Eye (tissue), 1 donor: ENCODE measurements around the gene CERS1.

ENCODE experiments used
- DNase-seq: peaks from one replicate; pipeline ENCODE4 v3.0.0-alpha.2; 2015

The CERS1 gene

GRCh38 chr19:18895824-18896341 lies at the start of gene CERS1:
Gene CERS1 (minus strand): TSS chr19:18896158. CDS start chr19:18896072, 86 bp downstream.
- DNase-seq, result peak; percentile 79

GRCh38 chr19:18945297-18945696 lies 49.3 kb upstream of the CERS1 start:
- no peak for DNase-seq

GRCh38 chr19:18943465-18943864 lies 47.5 kb upstream of the CERS1 start:
- no peak for DNase-seq

GRCh38 chr19:18942692-18943091 lies 46.7 kb upstream of the CERS1 start:
- DNase-seq, result no peak

- peak; percentile 22 for DNase-seq
Observed at GRCh38 chr19:18941628-18942354, 45.8 kb upstream of the CERS1 start.

- DNase-seq, result peak; percentile 90
Observed at GRCh38 chr19:18940769-18941627, 45.0 kb upstream of the CERS1 start, which contains the start of gene HOMER3. Gene HOMER3 (minus strand): TSS chr19:18941217. CDS start chr19:18938982, 2,235 bp downstream.

- DNase-seq, result peak; percentile 82
Observed at GRCh38 chr19:18939922-18940768, 44.2 kb upstream of the CERS1 start.

GRCh38 chr19:18939163-18939562 lies 43.2 kb upstream of the CERS1 start:
- no peak for DNase-seq

- DNase-seq, result no peak
Observed at GRCh38 chr19:18933297-18933696, 37.3 kb upstream of the CERS1 start.

GRCh38 chr19:18932216-18932841 lies 36.4 kb upstream of the CERS1 start:
- DNase-seq, result peak; percentile 88

GRCh38 chr19:18931316-18932162 lies 35.6 kb upstream of the CERS1 start:
- no peak for DNase-seq

- no peak for DNase-seq
Observed at GRCh38 chr19:18929311-18929710, 33.4 kb upstream of the CERS1 start.

GRCh38 chr19:18928018-18928805 lies 32.3 kb upstream of the CERS1 start:
- no peak for DNase-seq

GRCh38 chr19:18924684-18925213 lies 28.8 kb upstream of the CERS1 start:
- DNase-seq, result no peak

GRCh38 chr19:18922228-18922985 lies 26.4 kb upstream of the CERS1 start:
- DNase-seq, result no peak

GRCh38 chr19:18921593-18921992 lies 25.6 kb upstream of the CERS1 start:
- no peak for DNase-seq

- DNase-seq, result no peak
Observed at GRCh38 chr19:18920400-18920799, 24.4 kb upstream of the CERS1 start.

- DNase-seq, result no peak
Observed at GRCh38 chr19:18919900-18920214, 23.9 kb upstream of the CERS1 start.

GRCh38 chr19:18919086-18919899 lies 23.3 kb upstream of the CERS1 start, which contains the start of the genes COPE and DDX49:
Gene COPE (minus strand): TSS chr19:18919387. CDS start chr19:18919348, 39 bp downstream.
Gene DDX49 (plus strand): TSS chr19:18919715. CDS start chr19:18919742, 27 bp downstream.
- peak; percentile 100 for DNase-seq
